ENCODE results near the gene REEP3.

REEP3 gene

DNA sequence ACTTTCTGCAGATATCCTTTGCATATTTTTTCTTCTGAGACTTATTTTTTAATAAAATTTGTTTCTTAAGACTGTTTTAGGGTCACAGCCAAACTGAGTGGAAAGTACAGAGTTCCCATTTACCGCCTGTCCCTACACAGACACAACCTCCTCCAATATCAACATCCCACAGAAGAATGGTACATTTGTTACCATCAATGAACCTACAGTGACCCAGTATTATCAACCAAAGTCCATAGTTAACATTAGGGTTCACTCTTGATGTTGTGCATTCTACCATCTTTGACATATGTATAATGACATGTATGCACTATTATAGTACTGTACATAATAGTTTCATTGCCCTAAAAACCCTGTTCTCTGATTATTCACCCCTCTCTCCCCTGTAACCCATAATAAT lies 14.6 kb upstream of the REEP3 start:
- ATAC-seq = no peak
- TF ChIP-seq, protein P1, sequence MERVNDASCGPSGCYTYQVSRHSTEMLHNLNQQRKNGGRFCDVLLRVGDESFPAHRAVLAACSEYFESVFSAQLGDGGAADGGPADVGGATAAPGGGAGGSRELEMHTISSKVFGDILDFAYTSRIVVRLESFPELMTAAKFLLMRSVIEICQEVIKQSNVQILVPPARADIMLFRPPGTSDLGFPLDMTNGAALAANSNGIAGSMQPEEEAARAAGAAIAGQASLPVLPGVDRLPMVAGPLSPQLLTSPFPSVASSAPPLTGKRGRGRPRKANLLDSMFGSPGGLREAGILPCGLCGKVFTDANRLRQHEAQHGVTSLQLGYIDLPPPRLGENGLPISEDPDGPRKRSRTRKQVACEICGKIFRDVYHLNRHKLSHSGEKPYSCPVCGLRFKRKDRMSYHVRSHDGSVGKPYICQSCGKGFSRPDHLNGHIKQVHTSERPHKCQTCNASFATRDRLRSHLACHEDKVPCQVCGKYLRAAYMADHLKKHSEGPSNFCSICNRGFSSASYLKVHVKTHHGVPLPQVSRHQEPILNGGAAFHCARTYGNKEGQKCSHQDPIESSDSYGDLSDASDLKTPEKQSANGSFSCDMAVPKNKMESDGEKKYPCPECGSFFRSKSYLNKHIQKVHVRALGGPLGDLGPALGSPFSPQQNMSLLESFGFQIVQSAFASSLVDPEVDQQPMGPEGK (CRISPR knock-in tag; IDR thresholded peaks at IDR 0.05; ENCODE audit: borderline replicate concordance) = no peak

DNA sequence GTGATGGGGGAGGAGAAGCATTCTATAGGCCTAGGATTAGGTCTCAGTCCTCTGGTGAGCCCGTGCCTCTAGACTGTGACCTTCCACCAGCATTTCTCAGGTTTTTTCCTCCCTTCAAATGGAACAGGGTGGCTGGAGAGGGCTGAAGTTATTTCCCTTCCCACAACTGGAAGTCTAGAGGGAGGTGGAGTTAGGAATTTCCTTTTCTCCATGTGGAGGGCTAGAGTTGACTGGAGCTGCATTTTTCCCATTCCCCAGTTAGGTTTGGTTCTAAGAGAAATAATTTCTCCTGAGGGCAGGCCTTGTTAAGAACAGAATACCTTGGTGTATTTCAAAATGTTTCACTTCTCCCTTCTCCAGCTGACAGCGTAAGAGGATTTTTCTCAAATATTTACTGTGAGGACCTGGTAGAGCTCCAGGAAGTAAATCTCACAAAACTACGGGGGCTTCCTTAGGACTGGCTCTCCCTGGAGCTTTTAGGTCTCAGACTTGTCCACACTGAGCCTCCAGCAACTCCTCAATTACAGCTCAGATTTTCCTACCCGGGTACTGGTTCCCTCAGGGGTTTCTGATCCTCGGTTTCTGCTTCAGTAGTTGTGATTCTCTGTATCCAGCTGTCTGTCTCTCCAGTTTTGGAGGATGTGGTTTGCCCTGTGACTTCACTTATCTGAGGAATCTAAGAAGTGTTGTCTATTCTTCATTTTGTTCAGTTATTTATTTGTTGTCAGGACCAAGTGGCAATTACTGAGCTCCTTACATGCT lies 6.0 kb upstream of the REEP3 start:
- no peak for TF ChIP-seq SNAI2 (CRISPR knock-in tag; IDR thresholded peaks at IDR 0.05)
- no peak for TF ChIP-seq ARNTL (CRISPR knock-in tag; IDR thresholded peaks at IDR 0.05; ENCODE audit: borderline replicate concordance, low read depth)
- TF ChIP-seq, protein P2, sequence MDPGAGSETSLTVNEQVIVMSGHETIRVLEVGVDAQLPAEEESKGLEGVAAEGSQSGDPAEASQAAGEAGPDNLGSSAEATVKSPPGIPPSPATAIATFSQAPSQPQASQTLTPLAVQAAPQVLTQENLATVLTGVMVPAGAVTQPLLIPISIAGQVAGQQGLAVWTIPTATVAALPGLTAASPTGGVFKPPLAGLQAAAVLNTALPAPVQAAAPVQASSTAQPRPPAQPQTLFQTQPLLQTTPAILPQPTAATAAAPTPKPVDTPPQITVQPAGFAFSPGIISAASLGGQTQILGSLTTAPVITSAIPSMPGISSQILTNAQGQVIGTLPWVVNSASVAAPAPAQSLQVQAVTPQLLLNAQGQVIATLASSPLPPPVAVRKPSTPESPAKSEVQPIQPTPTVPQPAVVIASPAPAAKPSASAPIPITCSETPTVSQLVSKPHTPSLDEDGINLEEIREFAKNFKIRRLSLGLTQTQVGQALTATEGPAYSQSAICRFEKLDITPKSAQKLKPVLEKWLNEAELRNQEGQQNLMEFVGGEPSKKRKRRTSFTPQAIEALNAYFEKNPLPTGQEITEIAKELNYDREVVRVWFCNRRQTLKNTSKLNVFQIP (CRISPR knock-in tag; IDR thresholded peaks at IDR 0.05; ENCODE audit: borderline replicate concordance, low read depth) = no peak
- TF ChIP-seq OSR1 (CRISPR knock-in tag; IDR thresholded peaks at IDR 0.05) = no peak
- TF ChIP-seq, protein P3, sequence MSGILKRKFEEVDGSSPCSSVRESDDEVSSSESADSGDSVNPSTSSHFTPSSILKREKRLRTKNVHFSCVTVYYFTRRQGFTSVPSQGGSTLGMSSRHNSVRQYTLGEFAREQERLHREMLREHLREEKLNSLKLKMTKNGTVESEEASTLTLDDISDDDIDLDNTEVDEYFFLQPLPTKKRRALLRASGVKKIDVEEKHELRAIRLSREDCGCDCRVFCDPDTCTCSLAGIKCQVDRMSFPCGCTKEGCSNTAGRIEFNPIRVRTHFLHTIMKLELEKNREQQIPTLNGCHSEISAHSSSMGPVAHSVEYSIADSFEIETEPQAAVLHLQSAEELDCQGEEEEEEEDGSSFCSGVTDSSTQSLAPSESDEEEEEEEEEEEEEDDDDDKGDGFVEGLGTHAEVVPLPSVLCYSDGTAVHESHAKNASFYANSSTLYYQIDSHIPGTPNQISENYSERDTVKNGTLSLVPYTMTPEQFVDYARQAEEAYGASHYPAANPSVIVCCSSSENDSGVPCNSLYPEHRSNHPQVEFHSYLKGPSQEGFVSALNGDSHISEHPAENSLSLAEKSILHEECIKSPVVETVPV (CRISPR knock-in tag; IDR thresholded peaks at IDR 0.05) = no peak
- no peak for TF ChIP-seq ZNF8 (CRISPR knock-in tag; IDR thresholded peaks at IDR 0.05)
- no peak for TF ChIP-seq TOX (CRISPR knock-in tag; IDR thresholded peaks at IDR 0.05; ENCODE audit: borderline replicate concordance)
- TF ChIP-seq ZNF70 (CRISPR knock-in tag; IDR thresholded peaks at IDR 0.05) = no peak
- TF ChIP-seq, protein P1 (CRISPR knock-in tag; IDR thresholded peaks at IDR 0.05; ENCODE audit: borderline replicate concordance) = no peak
- TF ChIP-seq, protein P4, sequence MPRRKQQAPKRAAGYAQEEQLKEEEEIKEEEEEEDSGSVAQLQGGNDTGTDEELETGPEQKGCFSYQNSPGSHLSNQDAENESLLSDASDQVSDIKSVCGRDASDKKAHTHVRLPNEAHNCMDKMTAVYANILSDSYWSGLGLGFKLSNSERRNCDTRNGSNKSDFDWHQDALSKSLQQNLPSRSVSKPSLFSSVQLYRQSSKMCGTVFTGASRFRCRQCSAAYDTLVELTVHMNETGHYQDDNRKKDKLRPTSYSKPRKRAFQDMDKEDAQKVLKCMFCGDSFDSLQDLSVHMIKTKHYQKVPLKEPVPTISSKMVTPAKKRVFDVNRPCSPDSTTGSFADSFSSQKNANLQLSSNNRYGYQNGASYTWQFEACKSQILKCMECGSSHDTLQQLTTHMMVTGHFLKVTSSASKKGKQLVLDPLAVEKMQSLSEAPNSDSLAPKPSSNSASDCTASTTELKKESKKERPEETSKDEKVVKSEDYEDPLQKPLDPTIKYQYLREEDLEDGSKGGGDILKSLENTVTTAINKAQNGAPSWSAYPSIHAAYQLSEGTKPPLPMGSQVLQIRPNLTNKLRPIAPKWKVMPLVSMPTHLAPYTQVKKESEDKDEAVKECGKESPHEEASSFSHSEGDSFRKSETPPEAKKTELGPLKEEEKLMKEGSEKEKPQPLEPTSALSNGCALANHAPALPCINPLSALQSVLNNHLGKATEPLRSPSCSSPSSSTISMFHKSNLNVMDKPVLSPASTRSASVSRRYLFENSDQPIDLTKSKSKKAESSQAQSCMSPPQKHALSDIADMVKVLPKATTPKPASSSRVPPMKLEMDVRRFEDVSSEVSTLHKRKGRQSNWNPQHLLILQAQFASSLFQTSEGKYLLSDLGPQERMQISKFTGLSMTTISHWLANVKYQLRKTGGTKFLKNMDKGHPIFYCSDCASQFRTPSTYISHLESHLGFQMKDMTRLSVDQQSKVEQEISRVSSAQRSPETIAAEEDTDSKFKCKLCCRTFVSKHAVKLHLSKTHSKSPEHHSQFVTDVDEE (CRISPR knock-in tag; IDR thresholded peaks at IDR 0.05) = no peak
- no peak for TF ChIP-seq ZC3H10 (CRISPR knock-in tag; IDR thresholded peaks at IDR 0.05)
- no peak for ATAC-seq

DNA sequence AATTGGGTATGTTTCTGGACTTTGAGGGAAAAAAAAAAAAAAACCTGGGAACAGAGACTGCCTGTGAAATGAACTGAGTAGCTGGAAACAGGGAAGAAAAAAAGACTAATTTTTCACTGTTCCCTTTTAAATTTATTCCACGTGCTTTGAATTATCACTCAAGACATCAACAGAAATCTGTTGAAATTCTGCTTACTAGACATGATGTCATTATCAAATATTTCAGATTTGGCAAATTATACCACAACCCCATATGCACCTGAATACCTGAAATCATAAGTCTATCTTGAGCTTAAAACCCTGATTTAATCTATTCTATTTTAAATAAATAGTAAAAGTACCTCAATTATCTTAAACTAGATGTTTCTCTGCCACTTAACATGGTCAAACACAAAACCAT lies 5.0 kb upstream of the REEP3 start:
- TF ChIP-seq ZNF565 (CRISPR knock-in tag; conservative IDR thresholded peaks at IDR 0.05; ENCODE audit: low read depth) = no peak
- no peak for TF ChIP-seq SNAI2 (CRISPR knock-in tag; IDR thresholded peaks at IDR 0.05)
- no peak for TF ChIP-seq CSDC2 (CRISPR knock-in tag; IDR thresholded peaks at IDR 0.05)
- TF ChIP-seq ZNF70 (CRISPR knock-in tag; IDR thresholded peaks at IDR 0.05) = no peak
- no peak for ATAC-seq

DNA sequence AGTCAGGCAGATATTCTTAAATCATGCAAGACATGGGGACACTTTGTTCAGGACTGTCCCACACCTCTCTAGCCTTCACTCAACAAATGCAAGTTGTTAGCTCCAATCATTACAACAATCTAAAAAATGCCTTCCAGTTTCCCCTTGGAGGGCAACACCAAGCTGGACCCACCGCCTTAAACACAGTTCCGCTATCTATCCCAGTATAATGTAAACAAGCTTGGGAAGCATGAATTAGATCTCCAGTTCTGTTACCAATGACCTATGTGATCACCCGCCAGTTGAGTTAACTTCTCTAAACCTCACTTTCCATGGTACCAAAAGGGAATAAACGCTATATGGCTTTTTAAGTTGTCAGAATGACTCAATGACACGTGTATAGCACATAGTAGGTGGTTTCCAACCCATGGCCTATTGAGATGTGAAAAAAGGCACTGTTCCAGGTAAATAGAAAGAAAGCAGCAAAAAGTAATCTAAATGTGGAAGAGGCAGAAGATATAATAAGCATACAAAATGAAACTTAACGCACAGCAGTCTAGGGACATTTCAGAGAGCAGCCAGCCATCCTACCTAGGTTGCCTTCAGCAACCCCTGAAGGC lies 2.4 kb upstream of the REEP3 start:
- TF ChIP-seq ZC3H10 (CRISPR knock-in tag; IDR thresholded peaks at IDR 0.05) (no peak), OSR1 (CRISPR knock-in tag; IDR thresholded peaks at IDR 0.05) (no peak), PPARA (CRISPR knock-in tag; IDR thresholded peaks at IDR 0.05; ENCODE audit: borderline replicate concordance) (no peak), ARNTL (CRISPR knock-in tag; IDR thresholded peaks at IDR 0.05; ENCODE audit: borderline replicate concordance, low read depth) (no peak), ZFP3 (CRISPR knock-in tag; IDR thresholded peaks at IDR 0.05) (no peak), TCF4 (CRISPR knock-in tag; IDR thresholded peaks at IDR 0.05; ENCODE audit: borderline replicate concordance) (no peak), ISL1 (CRISPR knock-in tag; IDR thresholded peaks at IDR 0.05) (no peak), ZNF70 (CRISPR knock-in tag; IDR thresholded peaks at IDR 0.05) (no peak), RARB (CRISPR knock-in tag; IDR thresholded peaks at IDR 0.05) (no peak)
- ATAC-seq = no peak

Measured in SK-N-SH treated with all-trans-retinoic acid at 6 μM for 48 hours (cell line).